ENCODE results near the gene ZBP1.

ZBP1 gene

GRCh38 chr20:57571782-57572416 is 48.3 kb downstream of the ZBP1 start:
- TF ChIP-seq CTCF (conservative IDR thresholded peaks at IDR 0.05; ENCODE audit: control insufficient read depth, insufficient read depth, low read depth, low read length) = no peak
- DNase-seq (ENCODE audit: low read depth) = no peak
- no peak overlapping the region for H3K4me3 ChIP-seq (ENCODE audit: control insufficient read depth, low read depth, low read length)

DNA sequence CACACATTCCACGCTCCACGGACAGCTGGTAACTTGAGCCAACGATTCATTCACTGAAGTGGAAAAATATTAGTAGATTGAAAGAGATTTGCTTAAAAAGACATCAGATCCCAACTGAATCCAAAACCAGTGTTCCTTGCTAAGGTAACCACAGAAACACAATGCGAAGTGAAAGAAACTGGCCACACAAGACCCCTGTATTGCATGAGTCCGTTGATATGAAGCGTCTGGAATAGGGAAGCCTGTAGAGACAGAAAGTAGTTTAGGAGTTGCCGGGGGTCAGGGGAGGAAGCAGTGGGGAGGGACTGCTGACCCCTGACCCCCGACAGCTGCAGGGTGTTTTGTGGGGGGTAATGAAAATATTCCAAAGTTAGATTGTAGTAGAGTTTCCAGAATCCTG is 49.3 kb downstream of the ZBP1 start:
- TF ChIP-seq CTCF (conservative IDR thresholded peaks at IDR 0.05; ENCODE audit: control insufficient read depth, insufficient read depth, low read depth, low read length) = no peak
- DNase-seq (ENCODE audit: low read depth) = no peak
- no peak overlapping the region for H3K4me3 ChIP-seq (ENCODE audit: control insufficient read depth, low read depth, low read length)

- H3K4me3 ChIP-seq (ENCODE audit: control insufficient read depth, low read depth, low read length) = no peak overlapping the region
- no peak for DNase-seq (ENCODE audit: low read depth)
- no peak for TF ChIP-seq CTCF (conservative IDR thresholded peaks at IDR 0.05; ENCODE audit: control insufficient read depth, insufficient read depth, low read depth, low read length)
These were observed 49.9 kb downstream of the ZBP1 start for GRCh38 chr20:57570145-57570850.

DNA sequence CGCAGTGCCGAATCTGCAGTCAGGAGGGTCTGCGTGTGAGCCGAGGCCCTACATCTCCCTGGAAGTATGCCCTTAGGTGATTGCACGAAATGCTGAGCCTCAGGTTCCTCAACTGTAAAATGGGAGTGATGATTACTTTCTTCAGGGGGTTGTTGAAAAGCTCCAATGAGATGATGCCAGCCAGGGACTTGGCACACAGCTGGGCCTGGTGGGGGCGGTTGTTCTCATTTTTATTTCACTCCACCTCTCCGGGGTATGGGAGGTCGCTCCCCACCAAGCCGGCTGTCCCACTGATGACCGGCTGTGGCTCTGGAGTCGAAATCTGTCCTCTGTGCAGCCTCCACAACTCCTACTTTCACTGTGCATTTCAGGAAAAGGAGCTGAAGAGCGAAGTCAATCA is 51.3 kb downstream of the ZBP1 start:
- TF ChIP-seq CTCF (conservative IDR thresholded peaks at IDR 0.05; ENCODE audit: control insufficient read depth, insufficient read depth, low read depth, low read length) = no peak
- no peak for DNase-seq (ENCODE audit: low read depth)
- no peak overlapping the region for H3K4me3 ChIP-seq (ENCODE audit: control insufficient read depth, low read depth, low read length)

GRCh38 chr20:57568088-57568896 is 51.9 kb downstream of the ZBP1 start:
- TF ChIP-seq CTCF (conservative IDR thresholded peaks at IDR 0.05; ENCODE audit: control insufficient read depth, insufficient read depth, low read depth, low read length) = no peak
- no peak for DNase-seq (ENCODE audit: low read depth)

DNA sequence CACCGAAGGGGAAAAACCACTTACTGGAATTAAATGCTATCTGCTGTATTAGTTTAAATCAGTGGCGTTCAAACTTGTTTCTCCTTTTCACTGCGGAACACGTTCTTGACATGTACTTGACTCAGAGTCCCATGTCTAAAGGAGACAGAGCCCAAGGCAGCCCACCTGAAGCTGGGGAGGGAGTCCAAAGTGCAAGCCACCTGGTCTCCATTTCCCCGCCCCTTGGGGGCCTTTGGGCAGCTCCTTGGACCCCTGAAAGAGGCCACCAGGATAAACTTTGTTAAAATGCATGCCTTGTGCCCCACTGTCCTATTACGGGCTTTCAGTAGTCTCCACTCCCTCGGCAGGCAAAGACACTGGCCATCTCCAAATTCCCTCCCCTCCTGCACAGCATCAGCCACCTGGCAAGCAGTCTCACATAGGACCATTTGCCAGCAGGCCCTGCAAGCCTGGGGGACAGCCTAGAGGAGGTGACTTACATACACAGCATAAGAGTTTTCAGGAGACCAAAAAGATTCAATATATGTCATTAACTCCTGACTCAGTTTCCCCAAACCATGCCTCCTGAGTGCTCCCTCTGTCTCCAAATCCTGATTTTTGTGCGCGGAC is 52.7 kb downstream of the ZBP1 start:
- no peak for DNase-seq (ENCODE audit: low read depth)
- no peak overlapping the region for H3K4me3 ChIP-seq (ENCODE audit: control insufficient read depth, low read depth, low read length)
- no peak for TF ChIP-seq CTCF (conservative IDR thresholded peaks at IDR 0.05; ENCODE audit: control insufficient read depth, insufficient read depth, low read depth, low read length)

More at GRCh38 chr20:57568088-57568896, 51.9 kb downstream of the ZBP1 start:
- no peak overlapping the region for H3K4me3 ChIP-seq (ENCODE audit: control insufficient read depth, low read depth, low read length)

All from fibroblast of mammary gland (primary cell).